Suprapubic skin (tissue), 4 donors: ENCODE measurements around the gene TRIM28. TPM values are rescaled to one million over a fixed set of nuclear protein-coding genes. Genes with fewer than 3 reads are reported as not detected.
A peak's percentile ranks its signal among the peaks of the same experiment; 100 is the strongest.

ENCODE experiments used
- DNase-seq, 2 donors: peaks; one replicate each; pipeline ENCODE4 v3.0.0-alpha.2; 2019; ENCODE audit warnings: low spot score in 2 of 2
- H3K27ac ChIP-seq: fragments of 200-600 bp; sonication (generic); one replicate; pipeline ENCODE4 v1.5.1; 2019
- H3K27me3 ChIP-seq: fragments of 200-600 bp; sonication (generic); one replicate; pipeline ENCODE4 v1.5.1; 2019
- H3K36me3 ChIP-seq: fragments of 200-600 bp; sonication (generic); one replicate; pipeline ENCODE4 v1.5.1; 2019
- H3K4me1 ChIP-seq: fragments of 200-600 bp; sonication (generic); one replicate; pipeline ENCODE4 v1.5.1; 2019
- H3K4me3 ChIP-seq: fragments of 200-600 bp; sonication (generic); one replicate; pipeline ENCODE4 v1.5.1; 2019; ENCODE audit warnings: mild to moderate bottlenecking
- H3K9me3 ChIP-seq: fragments of 200-600 bp; sonication (generic); one replicate; pipeline ENCODE4 v1.5.1; 2019
- CTCF ChIP-seq, 2 donors: fragments of 200-600 bp in 1 of 2; fragments of 450-650 bp in 1 of 2; sonication (generic) in 1 of 2; IDR thresholded peaks; one replicate each; pipeline ENCODE4 v1.5.1; 2016 to 2019; ENCODE audit warnings: antibody characterized with exemption in 2 of 2, mild to moderate bottlenecking in 1 of 2, moderate library complexity in 1 of 2
- EP300 ChIP-seq: sonication (generic); formaldehyde crosslinking; IDR thresholded peaks from one replicate; pipeline ENCODE4 v1.6.1; 2017; ENCODE audit warnings: antibody characterized with exemption
- POLR2A ChIP-seq, 2 donors: fragments of 450-650 bp; IDR thresholded peaks; one replicate each; pipeline ENCODE4 v1.6.1; 2017; ENCODE audit warnings: antibody characterized with exemption in 2 of 2, mild to moderate bottlenecking in 2 of 2, moderate library complexity in 2 of 2
- POLR2AphosphoS5 ChIP-seq, 3 donors: sonication (generic); formaldehyde crosslinking; IDR thresholded peaks; one replicate each; pipeline ENCODE4 v1.6.1; 2017; ENCODE audit warnings: antibody characterized with exemption in 3 of 3
- WGBS: methylation state at CpG from one replicate; pipeline ENCODE4 v1.1.5; 2018; 5-methylcytosine and 5-hydroxymethylcytosine counted together
- total RNA-seq, 4 donors: library from RNA; depleted of rRNA; stranded (reverse); fragments of >200 nt; gene quantifications; one replicate each; pipeline ENCODE4 v1.1.0, GENCODE V29; 2016

The TRIM28 gene
- total RNA-seq, 4 donors from 2014 or later, result 334 to 395 (median 360) TPM

- DNase-seq, result no peak
- Histone ChIP-seq H3K27me3 (no peaks in the 10 kb centered on the region), H3K4me3 (peak overlapping the region; percentile 97), H3K4me1 (peaks cover 35% of the 10 kb centered on the region), H3K27ac (no peak overlapping the region), H3K36me3 (peaks cover 41% of the 10 kb centered on the region), H3K9me3 (no peaks in the 10 kb centered on the region)
- no peak for TF ChIP-seq CTCF (IDR thresholded peaks at IDR 0.05)
- TF ChIP-seq POLR2AphosphoS5 (IDR thresholded peaks at IDR 0.05), result no peak
- TF ChIP-seq EP300, result no peak
- TF ChIP-seq POLR2A (IDR thresholded peaks at IDR 0.05), result no peak
- WGBS, result 30% methylated on average over 1 of the region's 1 CpG
Observed at GRCh38 chr19:58546019-58546530, 2.2 kb downstream of the TRIM28 start.

GRCh38 chr19:58547323-58548312 is 3.8 kb downstream of the TRIM28 start:
- Histone ChIP-seq H3K36me3 (peaks cover 57% of the 10 kb centered on the region), H3K9me3 (no peaks in the 10 kb centered on the region), H3K27ac (no peak overlapping the region), H3K4me1 (peaks cover 35% of the 10 kb centered on the region), H3K27me3 (no peaks in the 10 kb centered on the region), H3K4me3 (no peak overlapping the region)
- peak in 1 of 2 donors; percentile 49 for DNase-seq
- 89% methylated on average over 9 of the region's 18 CpGs for WGBS
- TF ChIP-seq POLR2A (IDR thresholded peaks at IDR 0.05) (no peak), EP300 (no peak), CTCF (IDR thresholded peaks at IDR 0.05) (no peak), POLR2AphosphoS5 (IDR thresholded peaks at IDR 0.05) (no peak)

GRCh38 chr19:58548859-58549663 is 5.2 kb downstream of the TRIM28 start:
- H3K4me1 ChIP-seq, result peaks cover 35% of the 10 kb centered on the region
- WGBS, result 86% methylated on average over 16 of the region's 20 CpGs
- no peak overlapping the region for H3K27ac ChIP-seq
- peaks cover 59% of the 10 kb centered on the region for H3K36me3 ChIP-seq
- H3K9me3 ChIP-seq, result no peaks in the 10 kb centered on the region
- H3K27me3 ChIP-seq, result no peaks in the 10 kb centered on the region
- H3K4me3 ChIP-seq, result no peak overlapping the region
- peak in 1 of 2 donors; percentile 59 for DNase-seq
- no peak for TF ChIP-seq POLR2AphosphoS5 (IDR thresholded peaks at IDR 0.05)
- no peak for TF ChIP-seq EP300
- no peak for TF ChIP-seq CTCF (IDR thresholded peaks at IDR 0.05)
- no peak for TF ChIP-seq POLR2A (IDR thresholded peaks at IDR 0.05)

GRCh38 chr19:58549664-58550361 is 5.9 kb downstream of the TRIM28 start:
- no peaks in the 10 kb centered on the region for H3K9me3 ChIP-seq
- no peak overlapping the region for H3K27ac ChIP-seq
- 68% methylated on average over 8 of the region's 11 CpGs for WGBS
- peaks cover 59% of the 10 kb centered on the region for H3K36me3 ChIP-seq
- peak in 1 of 2 donors; percentile 49 for DNase-seq
- H3K4me3 ChIP-seq, result no peak overlapping the region
- TF ChIP-seq POLR2A (IDR thresholded peaks at IDR 0.05) (no peak), POLR2AphosphoS5 (IDR thresholded peaks at IDR 0.05) (no peak), CTCF (IDR thresholded peaks at IDR 0.05) (no peak), EP300 (no peak)
- H3K4me1 ChIP-seq, result peaks cover 40% of the 10 kb centered on the region
- H3K27me3 ChIP-seq, result no peaks in the 10 kb centered on the region
